Panc1 (cell line): ENCODE results near the gene HOMER2. TPM values are rescaled to one million over a fixed set of nuclear protein-coding genes. Genes with fewer than 3 reads are reported as not detected.

Source experiments
- ATAC-seq: fragments of 200-7000 bp; cut with Tn5 transposase; 2 replicates; pipeline ENCODE4 v1.9.1; 2020; ENCODE audit warnings: mild to moderate bottlenecking, moderate library complexity
- BruUV-seq: library from RNA; stranded (reverse); fragments of 400-500 nt; replicated peaks from 2 replicates; lab custom pipeline; 2021; lab: Mats Ljungman, UMichigan
- CTCF ChIA-PET: fragments of 300-600 bp; sonication (Branson Sonifier 250); formaldehyde crosslinking; loops from one replicate; lab custom pipeline; 2022; ENCODE audit warnings: antibody characterized with exemption; lab: Charles Lee
- POLR2A ChIA-PET: fragments of 300-600 bp; sonication (Branson Sonifier 250); formaldehyde crosslinking; loops from one replicate; lab custom pipeline; 2022; ENCODE audit warnings: antibody characterized with exemption; lab: Charles Lee
- DNase-seq: peaks from one replicate; pipeline ENCODE4 v3.0.0-alpha.2; 2010; ENCODE audit warnings: low read depth, low spot score
- H3K27ac ChIP-seq: 2 replicates; pipeline ENCODE4 v1.5.1; 2011; ENCODE audit warnings: mild to moderate bottlenecking, low read length, inconsistent platforms
- H3K27me3 ChIP-seq: fragments of 200-500 bp; sonication (Bioruptor generic); 2 replicates; pipeline ENCODE4 v1.6.0; 2014; ENCODE audit warnings: low read length, inconsistent platforms; ENCODE audit not compliant: control insufficient read depth, insufficient read depth
- H3K36me3 ChIP-seq: fragments of 200-500 bp; sonication (Bioruptor generic); 2 replicates; pipeline ENCODE4 v1.5.1; 2014; ENCODE audit warnings: inconsistent platforms, mild to moderate bottlenecking, low read length, moderate library complexity; ENCODE audit not compliant: control insufficient read depth, insufficient read depth
- H3K4me1 ChIP-seq: 2 replicates; pipeline ENCODE4 v1.5.1; 2011; ENCODE audit warnings: inconsistent platforms, mild to moderate bottlenecking, low read length, moderate library complexity; ENCODE audit not compliant: control insufficient read depth, insufficient read depth
- H3K4me3 ChIP-seq, 2 experiments: 2 replicates each; pipeline ENCODE4 v1.5.1; 2011 to 2012; ENCODE audit warnings: low read depth in 2 of 2, low read length in 2 of 2, mild to moderate bottlenecking in 2 of 2, inconsistent platforms in 1 of 2, moderate library complexity in 1 of 2
- H3K9me3 ChIP-seq: fragments of 200-500 bp; sonication (Bioruptor generic); 2 replicates; pipeline ENCODE4 v1.5.1; 2014; ENCODE audit warnings: low read depth, mild to moderate bottlenecking, inconsistent platforms, low read length, moderate library complexity; ENCODE audit not compliant: control insufficient read depth, insufficient read depth
- POLR2AphosphoS5 ChIP-seq: IDR thresholded peaks from 2 replicates; pipeline ENCODE4 v1.6.1; 2012; ENCODE audit warnings: mild to moderate bottlenecking, low read depth, low read length, moderate library complexity
- SIN3A ChIP-seq: IDR thresholded peaks from 2 replicates; pipeline ENCODE4 v1.6.1; 2012; ENCODE audit warnings: low read depth, mild to moderate bottlenecking, low read length, moderate library complexity, borderline replicate concordance; ENCODE audit not compliant: insufficient read depth
- TCF7L2 ChIP-seq: IDR thresholded peaks from 2 replicates; pipeline ENCODE4 v1.6.1; 2011; ENCODE audit warnings: mild to moderate bottlenecking, low read depth, low read length, inconsistent platforms
- in situ Hi-C: cut with HindIII; loops from 2 replicates; pipeline ENCODE4 v1.10.0; 2016; ENCODE audit warnings: low sequenced_read_pairs, low pct_unique_long_range_greater_than_20kb
- intact Hi-C: fragments of 100-400 bp; cut with micrococcal nuclease; formaldehyde crosslinking; loops from one replicate; pipeline ENCODE4 v1.10.0; 2022; ENCODE audit not compliant: unreplicated experiment
- total RNA-seq: library from RNA; stranded (reverse); gene quantifications from one replicate; pipeline ENCODE4 v1.2.1, GENCODE V29; 2021; ENCODE audit not compliant: unreplicated experiment
- TF ChIP-seq, protein P1 (sequence below), 2 experiments: IDR thresholded peaks; 2 replicates each; pipeline ENCODE4 v1.6.1; 2011 to 2012; ENCODE audit warnings: low read depth in 2 of 2, control low read depth in 1 of 2, low read length in 1 of 2, mild to moderate bottlenecking in 1 of 2, moderate library complexity in 1 of 2; ENCODE audit not compliant: insufficient read depth in 1 of 2
- TF ChIP-seq, protein P2 (sequence below): fragments of 450-650 bp; IDR thresholded peaks from 2 replicates; pipeline ENCODE4 v1.5.1; 2017; ENCODE audit warnings: mild to moderate bottlenecking

HOMER2 gene
- total RNA-seq, 1 experiment from 2014 or later: 35.9 TPM

DNA sequence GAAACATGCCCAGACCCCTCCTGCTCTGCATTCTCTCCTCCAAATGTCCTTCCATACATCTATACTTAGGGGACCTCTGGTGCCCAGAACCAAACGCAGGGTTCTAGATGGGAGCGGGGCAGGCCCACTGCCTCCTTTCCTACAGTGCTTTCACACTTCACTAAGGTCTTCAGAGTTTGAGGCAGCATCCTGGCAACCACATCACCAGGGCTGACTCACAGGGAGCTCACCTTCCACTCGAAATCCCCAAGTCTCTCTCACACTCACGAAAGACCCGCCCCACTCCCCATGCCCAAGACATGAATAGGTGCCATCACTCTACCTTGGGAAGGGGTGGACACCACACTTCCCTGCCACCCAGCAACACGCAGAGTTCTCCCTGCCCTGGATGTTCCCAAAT is 18.9 kb downstream of the HOMER2 start:
- intact Hi-C loops (no loop called here), in situ Hi-C loops (no loop called here)
- Histone ChIP-seq H3K4me1 (no peaks in the 10 kb centered on the region), H3K9me3 (no peaks in the 10 kb centered on the region), H3K27ac (no peak overlapping the region), H3K36me3 (no peaks in the 10 kb centered on the region), H3K4me3 (no peak overlapping the region), H3K27me3 (no peaks in the 10 kb centered on the region)
- TF ChIP-seq TCF7L2 (no peak), POLR2AphosphoS5 (no peak), SIN3A (no peak)
- TF ChIP-seq, protein P1, sequence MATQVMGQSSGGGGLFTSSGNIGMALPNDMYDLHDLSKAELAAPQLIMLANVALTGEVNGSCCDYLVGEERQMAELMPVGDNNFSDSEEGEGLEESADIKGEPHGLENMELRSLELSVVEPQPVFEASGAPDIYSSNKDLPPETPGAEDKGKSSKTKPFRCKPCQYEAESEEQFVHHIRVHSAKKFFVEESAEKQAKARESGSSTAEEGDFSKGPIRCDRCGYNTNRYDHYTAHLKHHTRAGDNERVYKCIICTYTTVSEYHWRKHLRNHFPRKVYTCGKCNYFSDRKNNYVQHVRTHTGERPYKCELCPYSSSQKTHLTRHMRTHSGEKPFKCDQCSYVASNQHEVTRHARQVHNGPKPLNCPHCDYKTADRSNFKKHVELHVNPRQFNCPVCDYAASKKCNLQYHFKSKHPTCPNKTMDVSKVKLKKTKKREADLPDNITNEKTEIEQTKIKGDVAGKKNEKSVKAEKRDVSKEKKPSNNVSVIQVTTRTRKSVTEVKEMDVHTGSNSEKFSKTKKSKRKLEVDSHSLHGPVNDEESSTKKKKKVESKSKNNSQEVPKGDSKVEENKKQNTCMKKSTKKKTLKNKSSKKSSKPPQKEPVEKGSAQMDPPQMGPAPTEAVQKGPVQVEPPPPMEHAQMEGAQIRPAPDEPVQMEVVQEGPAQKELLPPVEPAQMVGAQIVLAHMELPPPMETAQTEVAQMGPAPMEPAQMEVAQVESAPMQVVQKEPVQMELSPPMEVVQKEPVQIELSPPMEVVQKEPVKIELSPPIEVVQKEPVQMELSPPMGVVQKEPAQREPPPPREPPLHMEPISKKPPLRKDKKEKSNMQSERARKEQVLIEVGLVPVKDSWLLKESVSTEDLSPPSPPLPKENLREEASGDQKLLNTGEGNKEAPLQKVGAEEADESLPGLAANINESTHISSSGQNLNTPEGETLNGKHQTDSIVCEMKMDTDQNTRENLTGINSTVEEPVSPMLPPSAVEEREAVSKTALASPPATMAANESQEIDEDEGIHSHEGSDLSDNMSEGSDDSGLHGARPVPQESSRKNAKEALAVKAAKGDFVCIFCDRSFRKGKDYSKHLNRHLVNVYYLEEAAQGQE (IDR thresholded peaks at IDR 0.05; ENCODE audit: insufficient read depth in 1 of 2, low read depth in 2 of 2, low read length in 1 of 2): no peak
- TF ChIP-seq, protein P2, sequence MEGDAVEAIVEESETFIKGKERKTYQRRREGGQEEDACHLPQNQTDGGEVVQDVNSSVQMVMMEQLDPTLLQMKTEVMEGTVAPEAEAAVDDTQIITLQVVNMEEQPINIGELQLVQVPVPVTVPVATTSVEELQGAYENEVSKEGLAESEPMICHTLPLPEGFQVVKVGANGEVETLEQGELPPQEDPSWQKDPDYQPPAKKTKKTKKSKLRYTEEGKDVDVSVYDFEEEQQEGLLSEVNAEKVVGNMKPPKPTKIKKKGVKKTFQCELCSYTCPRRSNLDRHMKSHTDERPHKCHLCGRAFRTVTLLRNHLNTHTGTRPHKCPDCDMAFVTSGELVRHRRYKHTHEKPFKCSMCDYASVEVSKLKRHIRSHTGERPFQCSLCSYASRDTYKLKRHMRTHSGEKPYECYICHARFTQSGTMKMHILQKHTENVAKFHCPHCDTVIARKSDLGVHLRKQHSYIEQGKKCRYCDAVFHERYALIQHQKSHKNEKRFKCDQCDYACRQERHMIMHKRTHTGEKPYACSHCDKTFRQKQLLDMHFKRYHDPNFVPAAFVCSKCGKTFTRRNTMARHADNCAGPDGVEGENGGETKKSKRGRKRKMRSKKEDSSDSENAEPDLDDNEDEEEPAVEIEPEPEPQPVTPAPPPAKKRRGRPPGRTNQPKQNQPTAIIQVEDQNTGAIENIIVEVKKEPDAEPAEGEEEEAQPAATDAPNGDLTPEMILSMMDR: no peak
- ATAC-seq (peak; percentile 8; the same call in 1 of the 2 replicates), DNase-seq (no peak)
- no TSS peak for BruUV-seq
- ChIA-PET POLR2A (no interaction called here), CTCF (no interaction called here)

DNA sequence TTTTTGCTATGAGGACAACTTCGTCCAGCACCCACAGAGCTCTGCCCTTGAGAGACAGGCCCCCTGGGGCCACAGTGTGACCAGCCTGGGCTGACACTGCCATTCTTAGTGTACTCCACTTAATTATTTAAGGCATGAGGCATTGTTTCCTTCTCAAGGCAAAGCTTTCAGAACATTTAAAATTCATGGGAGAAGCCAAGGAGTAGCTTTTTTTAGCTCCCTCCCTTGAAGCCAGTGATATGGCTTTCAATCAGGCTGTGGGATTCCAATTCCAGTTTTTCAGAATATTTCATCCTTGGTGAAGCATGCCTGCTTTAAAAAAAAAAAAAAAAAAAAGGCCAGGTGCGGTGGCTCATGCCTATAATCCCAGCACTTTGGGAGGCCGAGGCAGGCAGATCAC is 21.3 kb downstream of the HOMER2 start:
- ChIA-PET POLR2A (no interaction called here), CTCF (no interaction called here)
- intact Hi-C loops: no loop called here
- no TSS peak for BruUV-seq
- H3K4me1 ChIP-seq: no peaks in the 10 kb centered on the region
- no peak for TF ChIP-seq POLR2AphosphoS5
- TF ChIP-seq, protein P1 (IDR thresholded peaks at IDR 0.05; ENCODE audit: insufficient read depth in 1 of 2, low read depth in 2 of 2, low read length in 1 of 2): no peak
- TF ChIP-seq SIN3A: no peak
- TF ChIP-seq TCF7L2: no peak
- TF ChIP-seq, protein P2: no peak
- no peaks in the 10 kb centered on the region for H3K9me3 ChIP-seq
- ATAC-seq (no peak), DNase-seq (no peak)
- in situ Hi-C loops: no loop called here
- H3K27ac ChIP-seq: no peak overlapping the region
- H3K4me3 ChIP-seq: no peak overlapping the region
- H3K36me3 ChIP-seq: no peaks in the 10 kb centered on the region
- H3K27me3 ChIP-seq: no peaks in the 10 kb centered on the region
